HEK293 (cell line): Measurements from ENCODE around the gene SELENOF.
A peak's percentile ranks its signal among the peaks of the same experiment; 100 is the strongest.

Source experiments
- KLF1 ChIP-seq: fragments of 450-650 bp; formaldehyde crosslinking; IDR thresholded peaks from 2 replicates; pipeline ENCODE4 v1.5.1; 2016; ENCODE audit warnings: missing biosample characterization, missing genetic modification characterization
- KLF8 ChIP-seq: fragments of 450-650 bp; formaldehyde crosslinking; IDR thresholded peaks from 2 replicates; pipeline ENCODE4 v1.5.1; 2016; ENCODE audit warnings: missing biosample characterization, missing genetic modification characterization
- REPIN1 ChIP-seq: fragments of 450-650 bp; formaldehyde crosslinking; IDR thresholded peaks from 2 replicates; pipeline ENCODE4 v1.5.1; 2017; ENCODE audit warnings: missing biosample characterization, missing genetic modification characterization, low read depth
- SP7 ChIP-seq: fragments of 450-650 bp; formaldehyde crosslinking; IDR thresholded peaks from 2 replicates; pipeline ENCODE4 v1.5.1; 2016; ENCODE audit warnings: missing biosample characterization, missing genetic modification characterization
- YY1 ChIP-seq: fragments of 450-650 bp; formaldehyde crosslinking; IDR thresholded peaks from 2 replicates; pipeline ENCODE4 v1.5.1; 2018; ENCODE audit warnings: missing biosample characterization, missing genetic modification characterization
- ZEB2 ChIP-seq: fragments of 450-650 bp; formaldehyde crosslinking; IDR thresholded peaks from 2 replicates; pipeline ENCODE4 v1.5.1; 2016; ENCODE audit warnings: missing biosample characterization, missing genetic modification characterization
- ZFP41 ChIP-seq: fragments of 450-650 bp; formaldehyde crosslinking; IDR thresholded peaks from 2 replicates; pipeline ENCODE4 v1.5.1; 2016; ENCODE audit warnings: missing biosample characterization, missing genetic modification characterization, borderline replicate concordance
- ZIC2 ChIP-seq: fragments of 450-650 bp; formaldehyde crosslinking; IDR thresholded peaks from 2 replicates; pipeline ENCODE4 v1.5.1; 2016; ENCODE audit warnings: missing biosample characterization, missing genetic modification characterization
- ZNF112 ChIP-seq: fragments of 450-650 bp; formaldehyde crosslinking; IDR thresholded peaks from 2 replicates; pipeline ENCODE4 v1.5.0; 2017; ENCODE audit warnings: missing biosample characterization, missing genetic modification characterization
- ZNF211 ChIP-seq: fragments of 450-650 bp; formaldehyde crosslinking; IDR thresholded peaks from 2 replicates; pipeline ENCODE4 v1.5.1; 2016; ENCODE audit warnings: low read depth, missing biosample characterization, missing genetic modification characterization
- ZNF248 ChIP-seq: fragments of 450-650 bp; formaldehyde crosslinking; IDR thresholded peaks from 2 replicates; pipeline ENCODE4 v1.5.1; 2017; ENCODE audit warnings: missing biosample characterization, missing genetic modification characterization
- ZNF324 ChIP-seq: fragments of 450-650 bp; formaldehyde crosslinking; IDR thresholded peaks from 2 replicates; pipeline ENCODE4 v1.5.1; 2016; ENCODE audit warnings: missing biosample characterization, missing genetic modification characterization
- ZNF423 ChIP-seq: fragments of 450-650 bp; formaldehyde crosslinking; IDR thresholded peaks from 2 replicates; pipeline ENCODE4 v1.5.1; 2016; ENCODE audit warnings: missing biosample characterization, missing genetic modification characterization
- ZNF48 ChIP-seq: fragments of 450-650 bp; formaldehyde crosslinking; IDR thresholded peaks from 2 replicates; pipeline ENCODE4 v1.5.1; 2016; ENCODE audit warnings: missing biosample characterization, missing genetic modification characterization
- ZNF501 ChIP-seq: fragments of 450-650 bp; formaldehyde crosslinking; IDR thresholded peaks from 2 replicates; pipeline ENCODE4 v1.5.1; 2016; ENCODE audit warnings: missing biosample characterization, missing genetic modification characterization
- ZNF629 ChIP-seq: fragments of 450-650 bp; formaldehyde crosslinking; IDR thresholded peaks from 2 replicates; pipeline ENCODE4 v1.5.1; 2017; ENCODE audit warnings: missing biosample characterization, missing genetic modification characterization
- ZNF701 ChIP-seq: fragments of 450-650 bp; formaldehyde crosslinking; IDR thresholded peaks from 2 replicates; pipeline ENCODE4 v1.5.1; 2016; ENCODE audit warnings: missing biosample characterization, missing genetic modification characterization
- ZNF76 ChIP-seq: fragments of 450-650 bp; formaldehyde crosslinking; IDR thresholded peaks from 2 replicates; pipeline ENCODE4; 2016; ENCODE audit warnings: low read depth, missing biosample characterization, missing genetic modification characterization, borderline replicate concordance
- ZNF843 ChIP-seq: fragments of 450-650 bp; formaldehyde crosslinking; IDR thresholded peaks from 2 replicates; pipeline ENCODE4 v1.5.1; 2016; ENCODE audit warnings: missing biosample characterization, missing genetic modification characterization
- TF ChIP-seq, protein P1 (sequence below): fragments of 450-650 bp; formaldehyde crosslinking; IDR thresholded peaks from 2 replicates; pipeline ENCODE4 v1.5.1; 2016; ENCODE audit warnings: missing biosample characterization, missing genetic modification characterization
- TF ChIP-seq, protein P2 (sequence below): IDR thresholded peaks from 2 replicates; pipeline ENCODE4 v1.6.1; 2011; ENCODE audit warnings: mild to moderate bottlenecking, low read depth, low read length, borderline replicate concordance
- TF ChIP-seq, protein P3 (sequence below): fragments of 450-650 bp; formaldehyde crosslinking; IDR thresholded peaks from 2 replicates; pipeline ENCODE4 v1.5.1; 2017; ENCODE audit warnings: missing biosample characterization, missing genetic modification characterization
- TF ChIP-seq, protein P4 (sequence below): fragments of 450-650 bp; formaldehyde crosslinking; IDR thresholded peaks from 2 replicates; pipeline ENCODE4 v1.5.1; 2016; ENCODE audit warnings: missing biosample characterization, missing genetic modification characterization
- TF ChIP-seq, protein P5 (sequence below): fragments of 450-650 bp; formaldehyde crosslinking; IDR thresholded peaks from 2 replicates; pipeline ENCODE4 v1.5.1; 2016; ENCODE audit warnings: missing biosample characterization, missing genetic modification characterization
- TF ChIP-seq, protein P6 (sequence below): fragments of 450-650 bp; IDR thresholded peaks from 2 replicates; pipeline ENCODE4 v1.5.1; 2018; ENCODE audit warnings: missing biosample characterization, mild to moderate bottlenecking, missing genetic modification characterization
- TF ChIP-seq, protein P7 (sequence below): fragments of 450-650 bp; formaldehyde crosslinking; IDR thresholded peaks from 2 replicates; pipeline ENCODE4; 2016; ENCODE audit warnings: missing biosample characterization, missing genetic modification characterization

Gene SELENOF

DNA sequence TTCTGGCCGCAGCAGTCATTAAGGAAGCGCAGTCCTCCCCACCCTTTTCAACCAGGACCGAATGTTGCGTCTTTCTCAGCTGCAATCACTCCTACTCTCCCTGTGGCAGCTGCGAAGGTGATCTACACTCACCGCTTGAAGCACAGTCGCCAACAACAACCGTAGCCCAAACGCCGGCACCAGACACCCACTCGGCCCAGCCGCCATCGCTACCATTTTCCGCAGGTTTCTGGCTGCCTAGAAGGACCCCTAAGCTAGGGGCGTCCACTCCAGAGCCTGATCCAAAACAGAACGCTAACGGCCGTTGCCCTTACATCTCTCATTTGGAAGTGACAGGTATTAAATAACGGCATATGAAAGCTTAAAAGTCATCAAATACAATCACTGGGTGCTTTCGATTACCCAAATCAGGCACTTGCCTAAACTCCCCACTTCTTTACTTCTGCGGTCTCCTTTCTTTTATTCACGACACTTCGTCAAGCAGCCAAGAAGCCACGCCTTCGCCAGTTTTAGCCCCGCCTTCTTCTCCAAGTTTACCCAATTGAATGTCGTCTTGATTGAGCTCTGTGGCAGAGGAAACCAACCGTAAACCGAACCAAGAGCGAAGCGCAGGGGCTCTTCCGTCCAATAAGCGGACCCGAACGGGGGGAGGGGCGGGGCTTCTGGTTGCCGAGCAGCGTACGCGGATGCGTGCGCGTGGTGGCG is at the start of gene SELENOF (continued):
- TF ChIP-seq, protein P1, sequence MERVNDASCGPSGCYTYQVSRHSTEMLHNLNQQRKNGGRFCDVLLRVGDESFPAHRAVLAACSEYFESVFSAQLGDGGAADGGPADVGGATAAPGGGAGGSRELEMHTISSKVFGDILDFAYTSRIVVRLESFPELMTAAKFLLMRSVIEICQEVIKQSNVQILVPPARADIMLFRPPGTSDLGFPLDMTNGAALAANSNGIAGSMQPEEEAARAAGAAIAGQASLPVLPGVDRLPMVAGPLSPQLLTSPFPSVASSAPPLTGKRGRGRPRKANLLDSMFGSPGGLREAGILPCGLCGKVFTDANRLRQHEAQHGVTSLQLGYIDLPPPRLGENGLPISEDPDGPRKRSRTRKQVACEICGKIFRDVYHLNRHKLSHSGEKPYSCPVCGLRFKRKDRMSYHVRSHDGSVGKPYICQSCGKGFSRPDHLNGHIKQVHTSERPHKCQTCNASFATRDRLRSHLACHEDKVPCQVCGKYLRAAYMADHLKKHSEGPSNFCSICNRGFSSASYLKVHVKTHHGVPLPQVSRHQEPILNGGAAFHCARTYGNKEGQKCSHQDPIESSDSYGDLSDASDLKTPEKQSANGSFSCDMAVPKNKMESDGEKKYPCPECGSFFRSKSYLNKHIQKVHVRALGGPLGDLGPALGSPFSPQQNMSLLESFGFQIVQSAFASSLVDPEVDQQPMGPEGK (tag by site-specific recombination) = no peak
- no peak for TF ChIP-seq ZNF48 (tag by site-specific recombination)
- TF ChIP-seq ZNF248 (tag by site-specific recombination) = no peak
- peak; percentile 97 for TF ChIP-seq YY1
- 0 out of 2 replicates have a peak, but pooled peaks have one; percentile 30 for TF ChIP-seq ZEB2 (tag by site-specific recombination)
- TF ChIP-seq, protein P2, sequence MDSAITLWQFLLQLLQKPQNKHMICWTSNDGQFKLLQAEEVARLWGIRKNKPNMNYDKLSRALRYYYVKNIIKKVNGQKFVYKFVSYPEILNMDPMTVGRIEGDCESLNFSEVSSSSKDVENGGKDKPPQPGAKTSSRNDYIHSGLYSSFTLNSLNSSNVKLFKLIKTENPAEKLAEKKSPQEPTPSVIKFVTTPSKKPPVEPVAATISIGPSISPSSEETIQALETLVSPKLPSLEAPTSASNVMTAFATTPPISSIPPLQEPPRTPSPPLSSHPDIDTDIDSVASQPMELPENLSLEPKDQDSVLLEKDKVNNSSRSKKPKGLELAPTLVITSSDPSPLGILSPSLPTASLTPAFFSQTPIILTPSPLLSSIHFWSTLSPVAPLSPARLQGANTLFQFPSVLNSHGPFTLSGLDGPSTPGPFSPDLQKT = no peak
- TF ChIP-seq ZFP41 (tag by site-specific recombination) = no peak
- 0 out of 2 replicates have a peak, but pooled peaks have one; percentile 31 for TF ChIP-seq KLF8
- TF ChIP-seq ZNF501 (tag by site-specific recombination) = peak; percentile 84; the same call in 1 of the 2 replicates
- TF ChIP-seq ZNF701 (tag by site-specific recombination) = no peak
- peak; percentile 64 for TF ChIP-seq ZNF629 (tag by site-specific recombination)
- TF ChIP-seq, protein P3, sequence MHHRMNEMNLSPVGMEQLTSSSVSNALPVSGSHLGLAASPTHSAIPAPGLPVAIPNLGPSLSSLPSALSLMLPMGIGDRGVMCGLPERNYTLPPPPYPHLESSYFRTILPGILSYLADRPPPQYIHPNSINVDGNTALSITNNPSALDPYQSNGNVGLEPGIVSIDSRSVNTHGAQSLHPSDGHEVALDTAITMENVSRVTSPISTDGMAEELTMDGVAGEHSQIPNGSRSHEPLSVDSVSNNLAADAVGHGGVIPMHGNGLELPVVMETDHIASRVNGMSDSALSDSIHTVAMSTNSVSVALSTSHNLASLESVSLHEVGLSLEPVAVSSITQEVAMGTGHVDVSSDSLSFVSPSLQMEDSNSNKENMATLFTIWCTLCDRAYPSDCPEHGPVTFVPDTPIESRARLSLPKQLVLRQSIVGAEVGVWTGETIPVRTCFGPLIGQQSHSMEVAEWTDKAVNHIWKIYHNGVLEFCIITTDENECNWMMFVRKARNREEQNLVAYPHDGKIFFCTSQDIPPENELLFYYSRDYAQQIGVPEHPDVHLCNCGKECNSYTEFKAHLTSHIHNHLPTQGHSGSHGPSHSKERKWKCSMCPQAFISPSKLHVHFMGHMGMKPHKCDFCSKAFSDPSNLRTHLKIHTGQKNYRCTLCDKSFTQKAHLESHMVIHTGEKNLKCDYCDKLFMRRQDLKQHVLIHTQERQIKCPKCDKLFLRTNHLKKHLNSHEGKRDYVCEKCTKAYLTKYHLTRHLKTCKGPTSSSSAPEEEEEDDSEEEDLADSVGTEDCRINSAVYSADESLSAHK = 0 out of 2 replicates have a peak, but pooled peaks have one; percentile 28
- no peak for TF ChIP-seq ZNF112 (tag by site-specific recombination)
- TF ChIP-seq ZNF324 = peak; percentile 78
- no peak for TF ChIP-seq ZNF211 (tag by site-specific recombination)
- TF ChIP-seq, protein P4, sequence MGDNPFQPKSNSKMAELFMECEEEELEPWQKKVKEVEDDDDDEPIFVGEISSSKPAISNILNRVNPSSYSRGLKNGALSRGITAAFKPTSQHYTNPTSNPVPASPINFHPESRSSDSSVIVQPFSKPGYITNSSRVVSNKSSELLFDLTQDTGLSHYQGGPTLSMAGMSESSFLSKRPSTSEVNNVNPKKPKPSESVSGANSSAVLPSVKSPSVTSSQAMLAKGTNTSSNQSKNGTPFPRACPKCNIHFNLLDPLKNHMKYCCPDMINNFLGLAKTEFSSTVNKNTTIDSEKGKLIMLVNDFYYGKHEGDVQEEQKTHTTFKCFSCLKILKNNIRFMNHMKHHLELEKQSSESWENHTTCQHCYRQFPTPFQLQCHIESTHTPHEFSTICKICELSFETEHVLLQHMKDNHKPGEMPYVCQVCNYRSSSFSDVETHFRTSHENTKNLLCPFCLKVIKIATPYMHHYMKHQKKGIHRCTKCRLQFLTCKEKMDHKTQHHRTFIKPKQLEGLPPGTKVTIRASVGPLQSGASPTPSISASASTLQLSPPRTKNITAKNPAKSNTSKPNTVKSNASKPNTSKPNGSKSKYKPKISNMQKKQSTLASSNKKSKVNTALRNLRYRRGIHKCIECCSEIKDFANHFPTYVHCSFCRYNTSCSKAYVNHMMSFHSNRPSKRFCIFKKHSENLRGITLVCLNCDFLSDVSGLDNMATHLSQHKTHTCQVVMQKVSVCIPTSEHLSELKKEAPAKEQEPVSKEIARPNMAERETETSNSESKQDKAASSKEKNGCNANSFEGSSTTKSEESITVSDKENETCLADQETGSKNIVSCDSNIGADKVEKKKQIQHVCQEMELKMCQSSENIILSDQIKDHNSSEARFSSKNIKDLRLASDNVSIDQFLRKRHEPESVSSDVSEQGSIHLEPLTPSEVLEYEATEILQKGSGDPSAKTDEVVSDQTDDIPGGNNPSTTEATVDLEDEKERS = no peak
- no peak for TF ChIP-seq ZNF423 (tag by site-specific recombination)
- TF ChIP-seq, protein P5, sequence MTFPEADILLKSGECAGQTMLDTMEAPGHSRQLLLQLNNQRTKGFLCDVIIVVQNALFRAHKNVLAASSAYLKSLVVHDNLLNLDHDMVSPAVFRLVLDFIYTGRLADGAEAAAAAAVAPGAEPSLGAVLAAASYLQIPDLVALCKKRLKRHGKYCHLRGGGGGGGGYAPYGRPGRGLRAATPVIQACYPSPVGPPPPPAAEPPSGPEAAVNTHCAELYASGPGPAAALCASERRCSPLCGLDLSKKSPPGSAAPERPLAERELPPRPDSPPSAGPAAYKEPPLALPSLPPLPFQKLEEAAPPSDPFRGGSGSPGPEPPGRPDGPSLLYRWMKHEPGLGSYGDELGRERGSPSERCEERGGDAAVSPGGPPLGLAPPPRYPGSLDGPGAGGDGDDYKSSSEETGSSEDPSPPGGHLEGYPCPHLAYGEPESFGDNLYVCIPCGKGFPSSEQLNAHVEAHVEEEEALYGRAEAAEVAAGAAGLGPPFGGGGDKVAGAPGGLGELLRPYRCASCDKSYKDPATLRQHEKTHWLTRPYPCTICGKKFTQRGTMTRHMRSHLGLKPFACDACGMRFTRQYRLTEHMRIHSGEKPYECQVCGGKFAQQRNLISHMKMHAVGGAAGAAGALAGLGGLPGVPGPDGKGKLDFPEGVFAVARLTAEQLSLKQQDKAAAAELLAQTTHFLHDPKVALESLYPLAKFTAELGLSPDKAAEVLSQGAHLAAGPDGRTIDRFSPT (tag by site-specific recombination) = no peak
- no peak for TF ChIP-seq REPIN1
- peak; percentile 63; the same call in 1 of the 2 replicates for TF ChIP-seq SP7 (tag by site-specific recombination)
- TF ChIP-seq, protein P6, sequence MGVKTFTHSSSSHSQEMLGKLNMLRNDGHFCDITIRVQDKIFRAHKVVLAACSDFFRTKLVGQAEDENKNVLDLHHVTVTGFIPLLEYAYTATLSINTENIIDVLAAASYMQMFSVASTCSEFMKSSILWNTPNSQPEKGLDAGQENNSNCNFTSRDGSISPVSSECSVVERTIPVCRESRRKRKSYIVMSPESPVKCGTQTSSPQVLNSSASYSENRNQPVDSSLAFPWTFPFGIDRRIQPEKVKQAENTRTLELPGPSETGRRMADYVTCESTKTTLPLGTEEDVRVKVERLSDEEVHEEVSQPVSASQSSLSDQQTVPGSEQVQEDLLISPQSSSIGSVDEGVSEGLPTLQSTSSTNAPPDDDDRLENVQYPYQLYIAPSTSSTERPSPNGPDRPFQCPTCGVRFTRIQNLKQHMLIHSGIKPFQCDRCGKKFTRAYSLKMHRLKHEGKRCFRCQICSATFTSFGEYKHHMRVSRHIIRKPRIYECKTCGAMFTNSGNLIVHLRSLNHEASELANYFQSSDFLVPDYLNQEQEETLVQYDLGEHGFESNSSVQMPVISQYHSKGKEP (tag by site-specific recombination) = peak; percentile 26
- no peak for TF ChIP-seq ZIC2 (tag by site-specific recombination)
- TF ChIP-seq KLF1 (tag by site-specific recombination) = no peak
- peak; percentile 44; the same call in 1 of the 2 replicates for TF ChIP-seq ZNF843
- TF ChIP-seq, protein P7, sequence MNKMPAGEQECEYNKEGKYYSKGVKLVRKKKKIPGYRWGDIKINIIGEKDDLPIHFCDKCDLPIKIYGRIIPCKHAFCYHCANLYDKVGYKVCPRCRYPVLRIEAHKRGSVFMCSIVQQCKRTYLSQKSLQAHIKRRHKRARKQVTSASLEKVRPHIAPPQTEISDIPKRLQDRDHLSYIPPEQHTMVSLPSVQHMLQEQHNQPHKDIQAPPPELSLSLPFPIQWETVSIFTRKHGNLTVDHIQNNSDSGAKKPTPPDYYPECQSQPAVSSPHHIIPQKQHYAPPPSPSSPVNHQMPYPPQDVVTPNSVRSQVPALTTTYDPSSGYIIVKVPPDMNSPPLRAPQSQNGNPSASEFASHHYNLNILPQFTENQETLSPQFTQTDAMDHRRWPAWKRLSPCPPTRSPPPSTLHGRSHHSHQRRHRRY (tag by site-specific recombination) = no peak
- TF ChIP-seq ZNF76 = peak; percentile 68; the same call in 1 of the 2 replicates
